ENCODE results near the gene MICALL1. TPM values are rescaled to one million over a fixed set of nuclear protein-coding genes. Genes with fewer than 3 reads are reported as not detected.
"Not testable (repeated sequence)": the region's sequence is repeated elsewhere in the genome, so short reads cannot be mapped to it uniquely, and the experiment has no call there.

The MICALL1 gene
- total and polyA plus RNA-seq, 2 of the 4 experiments (the other 2 are of a cell fraction): 12.4 to 22.3 TPM

GRCh38 chr22:37976022-37976421 is 69.9 kb downstream of the MICALL1 start:
- H4K20me1 ChIP-seq (ENCODE audit: insufficient read depth, low read length); POLR2A ChIA-PET (ENCODE audit: unreplicated experiment): not testable (repeated sequence)
- CTCF ChIA-PET: interaction anchor here (0.8 kb wide), 1 partner anchor 84 kb away, joined by 3 read pairs; no protein-coding TSS in a partner anchor

More at GRCh38 chr22:37976022-37976421, 69.9 kb downstream of the MICALL1 start:
- ATAC-seq (ENCODE audit: low read depth); H3K4me3 ChIP-seq (ENCODE audit: insufficient read depth, low read depth, low read length); H2BK120ac ChIP-seq (ENCODE audit: low read depth, low read length); H2AK5ac ChIP-seq (ENCODE audit: low read depth, low read length); H4K8ac ChIP-seq (ENCODE audit: low read depth in 2 of 2, low read length in 2 of 2); H3K23ac ChIP-seq (ENCODE audit: low read depth, low read length); H3K18ac ChIP-seq (ENCODE audit: low read depth, low read length); intact Hi-C loops (cut with micrococcal nuclease); H3K79me1 ChIP-seq (ENCODE audit: low read depth in 1 of 2, low read length in 2 of 2); H3K14ac ChIP-seq (replicated peaks; ENCODE audit: low read depth, low read length); H3K27ac ChIP-seq (ENCODE audit: insufficient read depth, low read length); H3K36me3 ChIP-seq (ENCODE audit: control insufficient read depth, insufficient read depth, low read length); H3K9ac ChIP-seq (ENCODE audit: low read depth, low read length); H3K27me3 ChIP-seq (ENCODE audit: control insufficient read depth, insufficient read depth, low read length); H3K9me1 ChIP-seq (ENCODE audit: insufficient read depth, low read length); H2AK9ac ChIP-seq (replicated peaks; ENCODE audit: low read depth, low read length, poor library complexity); H2AFZ ChIP-seq (replicated peaks; ENCODE audit: low read length, poor library complexity); H3K4ac ChIP-seq (ENCODE audit: low read depth, low read length); H3K56ac ChIP-seq (ENCODE audit: extremely low read depth, insufficient read depth, low read length); dilution Hi-C loops (cut with HindIII; ENCODE audit: low sequenced_read_pairs, unreplicated experiment); H3K9me3 ChIP-seq (ENCODE audit: control insufficient read depth, insufficient read depth, low read length); H2BK5ac ChIP-seq (ENCODE audit: low read depth, low read length, poor library complexity, severe bottlenecking); H2BK15ac ChIP-seq (ENCODE audit: low read depth, low read length); H2BK20ac ChIP-seq (ENCODE audit: low read depth, low read length); H4K5ac ChIP-seq (ENCODE audit: low read depth, low read length); in situ Hi-C loops (cut with MboI; ENCODE audit: low sequenced_read_pairs); BruUV-seq (replicated peaks); DNase-seq; H4K91ac ChIP-seq (ENCODE audit: insufficient read depth, low read depth, low read length); H3K4me1 ChIP-seq (ENCODE audit: control insufficient read depth, insufficient read depth, low read length); H3K4me2 ChIP-seq (ENCODE audit: low read depth, low read length): not testable (repeated sequence)
- WGBS, 2 experiments (ENCODE audit: extremely low coverage in 2 of 2, insufficient read length in 1 of 2): 91% methylated on average over 6 of the region's 8 CpGs; no CpG with 5 or more reads in 1 of the 2 experiments
